ENCODE data around the gene TBCD.

Gene TBCD

DNA sequence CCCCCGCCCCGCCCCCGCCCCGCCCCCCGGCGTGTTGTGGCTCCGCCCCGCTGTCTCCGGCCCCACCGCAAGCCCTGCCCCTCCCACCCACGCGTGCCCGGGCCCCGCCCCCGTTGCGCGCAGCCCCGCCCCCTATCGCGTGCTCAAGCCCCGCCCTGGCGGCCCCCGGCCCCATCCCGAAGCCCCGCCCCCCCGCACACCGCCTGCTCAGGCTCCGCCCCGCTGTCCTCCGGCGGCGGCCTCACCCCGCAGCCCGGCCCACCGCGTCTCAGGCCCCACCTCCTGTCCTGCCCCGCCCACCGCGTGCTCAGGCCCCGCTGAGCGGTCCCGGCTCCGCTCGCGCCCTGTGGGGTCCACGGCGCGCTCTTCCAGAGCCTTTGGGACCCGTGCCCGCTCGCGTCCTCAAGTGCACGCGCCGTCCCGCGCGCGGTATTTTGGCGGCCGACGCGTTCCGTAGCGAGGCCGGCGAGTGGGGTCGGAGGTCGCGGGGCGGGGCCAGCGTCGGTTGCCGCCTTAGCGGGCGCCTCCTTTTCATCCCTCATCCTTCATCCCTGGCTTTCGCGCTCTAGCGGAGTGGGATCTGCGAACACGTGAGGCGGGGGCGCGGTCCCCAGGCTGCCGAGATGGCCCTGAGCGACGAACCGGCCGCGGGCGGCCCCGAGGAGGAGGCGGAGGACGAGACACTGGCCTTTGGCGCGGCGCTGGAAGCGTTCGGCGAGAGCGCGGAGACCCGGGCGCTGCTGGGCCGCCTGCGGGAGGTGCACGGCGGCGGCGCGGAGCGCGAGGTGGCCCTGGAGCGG is at the start of gene TBCD:
TSS of gene TBCD (plus strand) at position 495 of the 800 bp plus-strand sequence. CDS start at position 624, 129 bp downstream.
- TF ChIP-seq ZNF274 (IDR thresholded peaks at IDR 0.05; ENCODE audit: low read depth, low read length) = no peak
- H3K4me3 ChIP-seq (ENCODE audit: low read length) = peak within 1 kb of the TSS; percentile 90

DNA sequence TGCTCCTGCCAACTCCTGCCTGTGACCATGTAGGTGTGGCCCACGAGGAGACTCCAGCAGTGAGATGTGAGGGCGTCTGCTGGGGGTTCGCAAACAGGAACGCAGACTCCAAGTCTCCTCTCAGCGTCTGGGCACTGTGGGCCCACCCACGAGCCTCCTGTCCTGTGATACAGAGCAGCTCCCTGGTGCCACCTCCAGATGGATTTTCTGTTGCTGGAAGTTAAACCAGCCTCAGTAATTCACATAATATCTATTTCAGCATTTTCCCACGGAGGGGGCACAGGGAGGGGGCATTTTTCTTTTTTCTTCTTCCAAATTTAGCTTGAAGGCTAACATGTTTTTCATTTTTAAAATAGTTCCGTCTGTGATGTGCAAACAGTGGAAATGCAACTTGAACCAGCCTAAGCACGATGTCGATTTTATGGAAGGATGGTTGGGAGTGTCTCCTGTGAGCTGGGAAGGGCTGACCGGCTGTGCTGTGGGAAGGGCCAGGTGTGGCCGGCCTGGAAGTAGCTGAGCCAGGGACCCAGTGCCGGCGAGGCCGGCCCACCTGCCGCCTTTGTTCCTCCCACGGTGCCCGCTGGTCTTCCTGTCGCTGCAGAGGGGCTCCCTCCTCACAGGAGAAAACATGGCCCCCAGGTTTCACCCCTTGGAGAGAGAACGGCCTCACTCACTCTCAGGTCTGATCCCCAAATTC is 49.5 kb upstream of the TBCD start:
- no peak overlapping the region for H3K4me3 ChIP-seq (ENCODE audit: low read length)
- no peak for TF ChIP-seq ZNF274 (IDR thresholded peaks at IDR 0.05; ENCODE audit: low read depth, low read length)

DNA sequence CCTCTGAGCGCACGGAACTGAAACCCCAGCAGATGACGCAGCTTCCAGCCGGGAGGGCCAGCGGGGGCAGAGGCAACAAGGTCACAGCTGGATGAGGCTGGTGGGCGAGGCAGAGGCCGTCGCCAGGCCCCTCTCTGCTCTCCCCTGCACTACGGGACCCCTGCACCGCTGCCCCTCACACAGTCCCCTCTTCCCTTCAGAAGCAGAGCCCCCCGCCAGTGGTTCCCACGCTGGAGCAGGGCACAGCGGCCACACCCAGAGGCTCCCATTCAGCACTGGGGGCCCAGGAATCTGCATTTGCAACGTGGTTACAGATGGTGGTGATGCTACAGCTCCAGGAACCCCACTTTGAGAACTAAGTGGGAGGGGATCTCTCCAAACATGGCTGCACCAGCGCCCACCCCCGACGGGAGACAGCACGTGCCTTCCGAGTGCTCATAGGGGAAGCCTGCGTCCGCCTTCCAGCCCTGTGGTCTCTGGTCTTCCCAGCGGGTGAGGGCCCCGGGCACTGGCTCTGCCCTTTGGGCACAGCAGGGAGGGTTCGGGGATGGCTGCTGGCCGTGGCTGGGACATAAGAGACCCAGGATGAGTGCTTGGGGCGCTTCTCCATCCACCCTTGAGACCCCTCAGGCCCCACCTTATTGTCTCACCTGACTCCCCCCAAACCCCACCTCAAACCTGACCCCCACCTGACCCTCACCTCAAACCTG is 48.7 kb upstream of the TBCD start:
- H3K4me3 ChIP-seq (ENCODE audit: low read length) = no peak overlapping the region
- no peak for TF ChIP-seq ZNF274 (IDR thresholded peaks at IDR 0.05; ENCODE audit: low read depth, low read length)

DNA sequence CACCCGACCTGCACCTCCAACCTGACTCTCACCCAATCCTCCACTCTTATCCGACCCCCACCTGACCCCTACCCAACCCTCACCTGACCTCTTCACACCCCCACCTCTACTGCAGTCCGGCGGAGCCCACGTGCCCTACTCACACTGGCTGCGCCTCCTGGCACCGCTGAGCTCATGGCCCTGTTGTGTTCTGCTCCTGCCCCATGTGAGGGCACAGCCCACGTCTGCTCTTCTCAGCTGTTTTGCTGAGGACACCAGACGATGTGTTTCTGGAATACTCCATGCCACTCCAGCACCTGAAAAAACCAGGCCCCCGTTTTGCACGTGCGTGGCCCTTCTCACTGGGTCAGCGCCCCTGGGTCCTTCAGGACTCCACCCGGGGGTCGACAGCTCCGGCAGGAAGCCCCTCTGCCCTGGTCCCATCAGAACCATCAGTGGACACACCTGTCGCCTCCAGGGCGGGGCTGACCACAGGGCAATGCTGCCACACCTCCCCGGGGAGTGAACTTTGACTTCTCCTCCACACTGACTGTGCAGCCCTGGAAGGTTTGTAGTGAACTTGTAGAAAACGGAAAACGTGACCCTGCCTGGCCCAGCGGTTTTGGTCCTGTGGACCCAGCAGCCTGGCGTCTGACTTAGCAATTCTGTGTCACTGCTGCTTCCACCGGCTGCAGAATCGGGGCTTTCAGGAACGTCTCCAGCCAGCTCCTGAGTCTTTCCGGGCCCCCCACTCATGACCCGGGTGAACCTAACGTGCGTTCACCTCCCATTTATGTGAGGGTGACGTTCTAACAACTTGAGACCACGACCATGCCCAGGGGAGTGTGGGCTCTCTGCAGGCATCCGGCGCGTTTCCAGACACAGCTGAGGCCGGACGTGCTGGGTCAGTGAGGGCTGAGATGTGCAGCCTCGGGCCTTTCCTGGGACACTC is 47.7 kb upstream of the TBCD start:
- no peak overlapping the region for H3K4me3 ChIP-seq (ENCODE audit: low read length)
- no peak for TF ChIP-seq ZNF274 (IDR thresholded peaks at IDR 0.05; ENCODE audit: low read depth, low read length)

DNA sequence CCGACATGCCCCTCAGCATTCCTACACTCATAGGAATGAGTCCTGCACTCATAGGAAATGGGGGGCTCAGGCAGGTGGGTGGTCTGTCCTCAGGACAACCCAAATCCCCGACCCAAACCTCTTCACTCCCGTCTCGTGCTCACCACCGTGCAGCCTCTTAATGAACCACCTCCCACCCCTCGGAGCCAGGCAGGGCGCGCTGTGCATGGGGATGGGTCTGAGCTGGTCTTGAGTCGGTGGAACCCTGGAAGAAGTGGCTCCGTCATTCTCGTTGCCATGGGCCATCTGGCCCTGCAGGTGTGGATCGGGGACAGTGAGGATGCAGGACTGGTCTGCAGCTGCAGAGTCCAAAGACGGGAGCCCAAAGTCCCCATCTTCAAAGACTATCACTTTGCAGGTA is 47.0 kb upstream of the TBCD start:
- no peak overlapping the region for H3K4me3 ChIP-seq (ENCODE audit: low read length)
- TF ChIP-seq ZNF274 (IDR thresholded peaks at IDR 0.05; ENCODE audit: low read depth, low read length) = no peak

DNA sequence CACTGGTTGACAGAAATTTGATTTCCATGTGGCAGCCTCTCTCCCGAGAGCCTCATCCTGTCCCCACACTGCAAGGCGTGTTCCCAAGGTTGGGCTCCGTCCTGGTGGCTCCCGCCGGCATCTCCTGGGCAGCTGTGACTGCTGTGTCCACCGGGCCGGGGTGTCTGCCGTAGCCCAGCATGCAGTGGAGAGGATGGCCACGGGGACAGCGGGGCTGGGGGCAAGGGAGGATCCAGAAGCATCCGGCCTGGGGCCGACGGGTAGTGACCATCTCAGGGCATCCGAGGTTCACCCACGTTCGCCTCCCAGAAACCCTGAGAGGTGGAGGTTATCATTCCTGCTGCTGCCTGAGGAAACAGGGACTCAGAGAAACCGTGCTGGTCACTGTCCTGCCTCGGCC is 46.1 kb upstream of the TBCD start:
- H3K4me3 ChIP-seq (ENCODE audit: low read length) = no peak overlapping the region
- no peak for TF ChIP-seq ZNF274 (IDR thresholded peaks at IDR 0.05; ENCODE audit: low read depth, low read length)

DNA sequence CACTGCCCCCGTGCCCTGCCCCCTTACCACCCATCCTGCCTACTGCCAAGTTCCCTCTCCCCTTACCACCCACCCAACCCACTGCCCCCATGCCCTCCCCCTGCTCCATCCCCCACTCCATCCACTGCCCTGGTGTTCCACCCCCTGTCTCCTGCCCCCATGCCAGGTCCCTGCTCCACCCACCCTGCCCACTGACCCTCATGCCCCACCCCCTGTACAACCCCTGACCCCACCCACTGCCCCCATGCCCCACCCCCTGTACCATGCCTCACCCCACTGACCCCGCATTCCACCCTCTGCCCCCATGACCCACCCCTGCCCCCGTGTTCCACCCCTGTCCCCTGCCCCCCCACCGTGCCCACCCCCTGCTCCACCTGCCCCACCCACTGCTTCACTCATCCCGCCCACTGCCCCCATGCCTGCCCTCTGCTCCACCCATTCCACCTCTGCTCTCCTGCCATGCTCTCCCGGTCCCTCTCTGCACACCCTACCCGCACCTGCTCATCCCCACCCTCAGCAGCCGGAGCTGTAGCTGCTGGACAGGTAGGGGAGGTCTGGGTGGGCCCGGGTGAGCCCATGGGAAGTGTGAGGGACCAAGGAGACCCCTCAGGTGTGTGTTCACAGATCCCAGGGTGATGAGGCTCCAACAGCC is 42.7 kb upstream of the TBCD start:
- no peak overlapping the region for H3K4me3 ChIP-seq (ENCODE audit: low read length)
- no peak for TF ChIP-seq ZNF274 (IDR thresholded peaks at IDR 0.05; ENCODE audit: low read depth, low read length)

DNA sequence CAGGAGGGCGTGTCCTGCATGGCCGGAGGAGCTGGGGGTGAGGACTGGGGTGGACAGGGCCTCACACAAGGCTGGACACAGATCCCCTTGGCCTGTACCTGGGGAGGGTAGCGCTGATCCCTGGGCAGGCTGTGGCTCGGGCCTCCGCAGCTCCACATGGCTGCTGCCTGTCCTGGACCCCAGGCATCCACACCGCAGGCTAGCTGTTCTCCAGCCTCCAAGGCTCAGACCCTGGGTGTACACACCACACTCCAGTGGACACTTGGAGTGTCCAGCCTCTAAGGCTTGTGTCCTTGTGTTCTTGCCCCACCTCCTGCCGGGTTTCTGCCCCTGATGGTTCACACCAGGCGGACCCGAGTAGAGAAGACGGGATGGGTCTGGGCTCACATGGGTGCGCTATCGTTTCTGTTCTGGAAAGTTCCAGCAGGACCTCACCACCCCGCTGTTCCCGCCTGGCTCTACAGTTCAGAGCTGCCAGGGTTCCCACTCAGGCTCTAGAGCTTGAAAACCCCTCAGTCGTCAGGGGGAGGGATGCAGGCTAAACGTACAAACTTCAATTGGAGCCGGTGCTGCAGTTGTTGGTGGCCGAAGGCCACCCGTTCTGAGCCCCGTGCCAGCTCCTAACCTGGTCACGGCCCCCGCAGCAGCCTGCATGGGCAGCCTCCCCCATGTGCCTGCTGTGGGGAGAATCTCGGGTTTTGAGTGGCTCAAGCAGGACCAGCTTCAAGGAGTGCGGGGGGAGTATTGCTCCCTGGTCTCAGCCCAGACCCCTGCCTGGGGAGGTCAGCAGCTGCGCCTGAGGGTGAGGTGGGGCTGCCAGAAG is 42.0 kb upstream of the TBCD start:
- no peak for TF ChIP-seq ZNF274 (IDR thresholded peaks at IDR 0.05; ENCODE audit: low read depth, low read length)
- H3K4me3 ChIP-seq (ENCODE audit: low read length) = no peak overlapping the region

DNA sequence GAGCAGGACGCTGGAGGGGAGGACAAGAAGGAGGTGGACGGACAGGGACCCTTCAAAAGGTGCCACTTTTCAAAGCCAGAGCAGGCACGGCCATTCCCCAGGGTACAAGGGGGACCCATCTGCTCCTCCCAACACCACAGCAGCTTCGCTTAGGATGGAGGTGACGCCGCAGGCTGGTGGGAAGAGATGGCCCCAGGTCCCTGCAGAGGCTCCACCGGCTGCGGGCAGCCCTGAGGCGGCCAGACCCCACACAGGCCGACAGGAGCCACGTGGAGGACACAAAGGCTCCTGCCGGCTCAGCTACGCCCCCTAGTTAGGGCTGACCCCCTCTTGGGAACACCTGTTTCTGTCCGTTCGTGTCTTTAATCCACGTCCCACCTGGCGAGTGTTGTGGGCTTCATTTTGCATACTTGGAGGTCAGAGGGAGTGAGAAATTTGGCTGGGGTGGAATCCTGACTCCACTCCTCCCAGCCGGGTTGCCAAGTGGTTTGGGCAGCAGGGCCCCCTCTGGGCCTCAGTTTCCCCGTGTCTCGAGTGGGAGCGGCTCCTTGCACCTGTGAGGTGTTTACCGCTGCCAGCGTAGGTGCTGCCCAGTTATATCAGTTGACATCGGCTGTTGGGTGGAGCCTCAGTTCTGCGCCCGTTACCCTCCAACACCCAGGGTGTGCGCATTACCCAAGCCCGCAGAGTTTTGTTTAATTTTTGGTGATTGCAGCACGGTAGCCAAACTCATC is 41.2 kb upstream of the TBCD start:
- H3K4me3 ChIP-seq (ENCODE audit: low read length) = no peak overlapping the region
- no peak for TF ChIP-seq ZNF274 (IDR thresholded peaks at IDR 0.05; ENCODE audit: low read depth, low read length)

DNA sequence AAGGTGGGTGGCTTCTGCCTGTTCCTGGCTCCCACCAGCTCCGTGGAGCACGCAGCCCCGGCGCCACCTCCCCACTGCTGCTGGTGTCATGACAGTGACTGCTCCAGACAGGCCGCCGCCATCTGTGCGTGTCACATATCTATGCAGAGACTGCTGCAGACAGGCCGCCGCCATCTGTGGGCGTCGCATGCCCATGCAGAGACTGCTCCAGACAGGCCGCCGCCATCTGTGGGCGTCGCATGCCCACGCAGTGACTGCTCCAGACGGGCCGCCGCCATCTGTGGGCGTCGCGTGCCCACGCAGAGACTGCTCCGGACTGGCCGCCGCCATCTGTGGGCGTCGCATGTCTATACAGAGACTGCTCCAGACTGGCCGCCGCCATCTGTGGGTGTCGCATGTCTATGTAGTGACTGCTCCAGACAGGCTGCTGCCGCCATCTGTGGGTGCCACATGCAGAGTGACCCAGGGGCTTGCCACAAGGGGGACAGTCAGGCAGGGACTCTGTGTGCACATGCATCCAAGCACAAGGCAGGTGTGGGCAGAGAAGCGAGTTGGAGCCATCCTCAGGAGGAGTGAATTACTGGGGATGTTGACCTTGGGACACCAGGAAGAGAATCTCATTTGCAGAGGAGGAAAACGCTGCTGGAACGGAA is 38.7 kb upstream of the TBCD start:
- no peak for TF ChIP-seq ZNF274 (IDR thresholded peaks at IDR 0.05; ENCODE audit: low read depth, low read length)
- H3K4me3 ChIP-seq (ENCODE audit: low read length) = no peak overlapping the region

DNA sequence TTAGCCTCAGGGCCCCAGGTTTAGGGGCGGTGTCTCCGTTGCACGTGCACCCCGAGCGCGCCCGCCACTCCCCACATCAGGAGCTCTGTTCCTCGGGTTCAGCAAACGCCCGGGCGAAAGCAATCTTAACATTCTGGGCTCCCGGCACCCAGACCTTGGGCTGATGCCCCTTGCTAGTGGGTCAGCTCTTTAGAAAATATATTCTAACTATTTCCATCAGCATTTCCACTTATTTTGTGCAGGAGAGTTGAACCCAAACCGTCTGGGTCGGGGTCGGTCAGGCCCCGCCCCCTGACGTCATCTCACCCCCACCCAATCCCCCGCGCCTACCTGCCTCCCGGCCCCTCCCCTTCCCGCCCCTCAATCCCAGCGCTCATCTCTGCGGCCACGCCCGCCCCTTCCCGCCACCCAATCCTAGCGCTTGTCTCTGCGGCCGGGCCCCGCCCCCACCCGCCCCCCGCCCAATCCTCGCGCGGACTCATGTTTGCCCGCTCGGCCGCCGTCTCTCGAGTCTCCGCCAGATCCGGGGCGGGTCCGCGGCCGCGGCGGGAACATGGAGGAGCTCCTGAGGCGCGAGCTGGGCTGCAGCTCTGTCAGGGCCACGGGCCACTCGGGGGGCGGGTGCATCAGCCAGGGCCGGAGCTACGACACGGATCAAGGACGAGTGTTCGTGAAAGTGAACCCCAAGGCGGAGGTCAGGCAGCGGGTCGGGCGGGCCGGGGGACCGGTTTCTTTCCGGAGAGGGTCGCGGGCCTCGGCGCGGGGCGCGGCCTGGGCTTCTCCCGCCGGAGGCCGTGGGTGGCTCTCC is 35.5 kb upstream of the TBCD start, which contains the start of gene FN3KRP:
TSS of gene FN3KRP (plus strand) at position 504 of the 808 bp plus-strand sequence. CDS start at position 554, 50 bp downstream.
- peak within 1 kb of the TSS; percentile 89 for H3K4me3 ChIP-seq (ENCODE audit: low read length)
- TF ChIP-seq ZNF274 (IDR thresholded peaks at IDR 0.05; ENCODE audit: low read depth, low read length) = no peak

Measured in GM08714 (cell line).